Fibroblast of skin of left quadriceps (primary cell): ENCODE data around the gene FCER1A.
"Not testable (repeated sequence)": the region's sequence is repeated elsewhere in the genome, so short reads cannot be mapped to it uniquely, and the experiment has no call there.

Source experiments
- DNase-seq, 2 experiments: peaks; one replicate each; pipeline ENCODE4 v3.0.0-alpha.2; 2013; ENCODE audit warnings: low read depth in 2 of 2

The FCER1A gene

GRCh38 chr1:159349374-159349773, 47.2 kb downstream of the FCER1A start:
- not testable (repeated sequence) for DNase-seq

GRCh38 chr1:159352436-159352835, 50.3 kb downstream of the FCER1A start:
- no peak for DNase-seq
